ENCODE measurements around the gene COPS7A. TPM values are rescaled to one million over a fixed set of nuclear protein-coding genes. Genes with fewer than 3 reads are reported as not detected.

The COPS7A gene
- total RNA-seq, 1 donor, result 79.9 TPM

- no peak overlapping the region for H3K4me3 ChIP-seq (ENCODE audit: low read depth, low read length)
- no peak for TF ChIP-seq CTCF (IDR thresholded peaks at IDR 0.05; ENCODE audit: insufficient read depth, low read depth, low read length)
- no peak for DNase-seq (ENCODE audit: low read depth)
Observed at GRCh38 chr12:6775185-6776174, 51.6 kb downstream of the COPS7A start.

GRCh38 chr12:6777386-6777785 lies 53.5 kb downstream of the COPS7A start:
- no peak overlapping the region for H3K4me3 ChIP-seq (ENCODE audit: low read depth, low read length)
- DNase-seq (ENCODE audit: low read depth), result no peak
- TF ChIP-seq CTCF (IDR thresholded peaks at IDR 0.05; ENCODE audit: insufficient read depth, low read depth, low read length), result no peak

GRCh38 chr12:6778217-6778573 lies 54.3 kb downstream of the COPS7A start:
- TF ChIP-seq CTCF (IDR thresholded peaks at IDR 0.05; ENCODE audit: insufficient read depth, low read depth, low read length), result no peak
- peak overlapping the region; percentile 43 for H3K4me3 ChIP-seq (ENCODE audit: low read depth, low read length)
- DNase-seq (ENCODE audit: low read depth), result no peak

- peak; percentile 94 for DNase-seq (ENCODE audit: low read depth)
- TF ChIP-seq CTCF (IDR thresholded peaks at IDR 0.05; ENCODE audit: insufficient read depth, low read depth, low read length), result peak; percentile 97
- peak overlapping the region; percentile 43 for H3K4me3 ChIP-seq (ENCODE audit: low read depth, low read length)
Observed at GRCh38 chr12:6778574-6779550, 55.0 kb downstream of the COPS7A start.

- no peak overlapping the region for H3K4me3 ChIP-seq (ENCODE audit: low read depth, low read length)
- no peak for DNase-seq (ENCODE audit: low read depth)
- no peak for TF ChIP-seq CTCF (IDR thresholded peaks at IDR 0.05; ENCODE audit: insufficient read depth, low read depth, low read length)
Observed at GRCh38 chr12:6779708-6780432, 56.0 kb downstream of the COPS7A start.

GRCh38 chr12:6780573-6780972 lies 56.7 kb downstream of the COPS7A start:
- no peak for DNase-seq (ENCODE audit: low read depth)
- H3K4me3 ChIP-seq (ENCODE audit: low read depth, low read length), result no peak overlapping the region
- no peak for TF ChIP-seq CTCF (IDR thresholded peaks at IDR 0.05; ENCODE audit: insufficient read depth, low read depth, low read length)
